ENCODE data around the gene CDCP2.

- no peak for TF ChIP-seq POLR2A (IDR thresholded peaks at IDR 0.05)
- no peak for TF ChIP-seq CTCF (IDR thresholded peaks at IDR 0.05)
Measured at GRCh38 chr1:54105736-54106269, 47.0 kb downstream of the CDCP2 start.

All from thyroid gland (tissue), 4 donors.